Ishikawa (cell line): Measurements from ENCODE around the gene EXOSC9.

Experiments
- CEBPB ChIP-seq: IDR thresholded peaks from 2 replicates; pipeline ENCODE4 v1.6.1; 2012
- CREB1 ChIP-seq: IDR thresholded peaks from 2 replicates; pipeline ENCODE4 v1.6.1; 2012; ENCODE audit warnings: low read depth
- EGR1 ChIP-seq: IDR thresholded peaks from 2 replicates; pipeline ENCODE4 v1.6.1; 2012
- EP300 ChIP-seq: IDR thresholded peaks from 2 replicates; pipeline ENCODE4 v1.6.1; 2012; ENCODE audit warnings: borderline replicate concordance
- FOXM1 ChIP-seq: IDR thresholded peaks from 2 replicates; pipeline ENCODE4 v1.6.1; 2012; ENCODE audit warnings: low read depth, borderline replicate concordance
- NFIC ChIP-seq: IDR thresholded peaks from 2 replicates; pipeline ENCODE4 v1.6.1; 2012
- RAD21 ChIP-seq: IDR thresholded peaks from 2 replicates; pipeline ENCODE4 v1.6.1; 2012; ENCODE audit warnings: low read depth
- TAF1 ChIP-seq: IDR thresholded peaks from 2 replicates; pipeline ENCODE4 v1.6.1; 2012; ENCODE audit warnings: low read depth, mild to moderate bottlenecking
- TCF12 ChIP-seq: IDR thresholded peaks from 2 replicates; pipeline ENCODE4 v1.6.1; 2012; ENCODE audit warnings: low read depth
- TEAD4 ChIP-seq: IDR thresholded peaks from 2 replicates; pipeline ENCODE4 v1.6.1; 2012
- YY1 ChIP-seq: IDR thresholded peaks from 2 replicates; pipeline ENCODE4 v1.6.1; 2012; ENCODE audit warnings: low read depth
- ZBTB7A ChIP-seq: IDR thresholded peaks from 2 replicates; pipeline ENCODE4 v1.6.1; 2012; ENCODE audit warnings: low read depth
- TF ChIP-seq, protein P1 (sequence below): IDR thresholded peaks from 2 replicates; pipeline ENCODE4 v1.6.1; 2012
- TF ChIP-seq, protein P2 (sequence below): IDR thresholded peaks from 2 replicates; pipeline ENCODE4 v1.6.1; 2012; ENCODE audit warnings: low read depth, mild to moderate bottlenecking
- TF ChIP-seq, protein P3 (sequence below): IDR thresholded peaks from 2 replicates; pipeline ENCODE4 v1.6.1; 2012

Gene EXOSC9

DNA sequence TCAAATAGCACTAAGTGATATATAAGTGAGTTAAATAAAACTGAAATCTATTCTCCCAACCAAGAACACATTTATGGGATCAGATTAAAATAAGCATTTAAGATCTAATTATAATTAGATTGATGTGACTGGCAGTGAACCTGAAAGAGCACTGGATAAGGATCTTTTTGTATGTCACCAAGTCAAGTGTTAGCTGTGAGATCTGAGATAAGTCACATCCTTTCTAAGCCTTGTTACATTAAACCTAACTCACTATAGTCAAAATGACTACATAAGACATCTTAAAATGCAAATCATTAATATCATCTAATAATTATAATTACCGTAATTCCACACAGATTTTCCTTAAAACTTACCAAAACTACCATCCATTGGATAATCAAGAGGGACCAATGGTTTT, 20.9 kb downstream of the EXOSC9 start:
- TF ChIP-seq TAF1: no peak
- TF ChIP-seq FOXM1: no peak
- no peak for TF ChIP-seq EGR1
- no peak for TF ChIP-seq ZBTB7A
- TF ChIP-seq TCF12: no peak
- no peak for TF ChIP-seq YY1
- TF ChIP-seq, protein P1, sequence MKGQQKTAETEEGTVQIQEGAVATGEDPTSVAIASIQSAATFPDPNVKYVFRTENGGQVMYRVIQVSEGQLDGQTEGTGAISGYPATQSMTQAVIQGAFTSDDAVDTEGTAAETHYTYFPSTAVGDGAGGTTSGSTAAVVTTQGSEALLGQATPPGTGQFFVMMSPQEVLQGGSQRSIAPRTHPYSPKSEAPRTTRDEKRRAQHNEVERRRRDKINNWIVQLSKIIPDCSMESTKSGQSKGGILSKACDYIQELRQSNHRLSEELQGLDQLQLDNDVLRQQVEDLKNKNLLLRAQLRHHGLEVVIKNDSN: no peak
- TF ChIP-seq EP300: no peak
- TF ChIP-seq TEAD4: no peak
- TF ChIP-seq NFIC: no peak
- TF ChIP-seq, protein P2, sequence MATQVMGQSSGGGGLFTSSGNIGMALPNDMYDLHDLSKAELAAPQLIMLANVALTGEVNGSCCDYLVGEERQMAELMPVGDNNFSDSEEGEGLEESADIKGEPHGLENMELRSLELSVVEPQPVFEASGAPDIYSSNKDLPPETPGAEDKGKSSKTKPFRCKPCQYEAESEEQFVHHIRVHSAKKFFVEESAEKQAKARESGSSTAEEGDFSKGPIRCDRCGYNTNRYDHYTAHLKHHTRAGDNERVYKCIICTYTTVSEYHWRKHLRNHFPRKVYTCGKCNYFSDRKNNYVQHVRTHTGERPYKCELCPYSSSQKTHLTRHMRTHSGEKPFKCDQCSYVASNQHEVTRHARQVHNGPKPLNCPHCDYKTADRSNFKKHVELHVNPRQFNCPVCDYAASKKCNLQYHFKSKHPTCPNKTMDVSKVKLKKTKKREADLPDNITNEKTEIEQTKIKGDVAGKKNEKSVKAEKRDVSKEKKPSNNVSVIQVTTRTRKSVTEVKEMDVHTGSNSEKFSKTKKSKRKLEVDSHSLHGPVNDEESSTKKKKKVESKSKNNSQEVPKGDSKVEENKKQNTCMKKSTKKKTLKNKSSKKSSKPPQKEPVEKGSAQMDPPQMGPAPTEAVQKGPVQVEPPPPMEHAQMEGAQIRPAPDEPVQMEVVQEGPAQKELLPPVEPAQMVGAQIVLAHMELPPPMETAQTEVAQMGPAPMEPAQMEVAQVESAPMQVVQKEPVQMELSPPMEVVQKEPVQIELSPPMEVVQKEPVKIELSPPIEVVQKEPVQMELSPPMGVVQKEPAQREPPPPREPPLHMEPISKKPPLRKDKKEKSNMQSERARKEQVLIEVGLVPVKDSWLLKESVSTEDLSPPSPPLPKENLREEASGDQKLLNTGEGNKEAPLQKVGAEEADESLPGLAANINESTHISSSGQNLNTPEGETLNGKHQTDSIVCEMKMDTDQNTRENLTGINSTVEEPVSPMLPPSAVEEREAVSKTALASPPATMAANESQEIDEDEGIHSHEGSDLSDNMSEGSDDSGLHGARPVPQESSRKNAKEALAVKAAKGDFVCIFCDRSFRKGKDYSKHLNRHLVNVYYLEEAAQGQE: no peak
- no peak for TF ChIP-seq CREB1

DNA sequence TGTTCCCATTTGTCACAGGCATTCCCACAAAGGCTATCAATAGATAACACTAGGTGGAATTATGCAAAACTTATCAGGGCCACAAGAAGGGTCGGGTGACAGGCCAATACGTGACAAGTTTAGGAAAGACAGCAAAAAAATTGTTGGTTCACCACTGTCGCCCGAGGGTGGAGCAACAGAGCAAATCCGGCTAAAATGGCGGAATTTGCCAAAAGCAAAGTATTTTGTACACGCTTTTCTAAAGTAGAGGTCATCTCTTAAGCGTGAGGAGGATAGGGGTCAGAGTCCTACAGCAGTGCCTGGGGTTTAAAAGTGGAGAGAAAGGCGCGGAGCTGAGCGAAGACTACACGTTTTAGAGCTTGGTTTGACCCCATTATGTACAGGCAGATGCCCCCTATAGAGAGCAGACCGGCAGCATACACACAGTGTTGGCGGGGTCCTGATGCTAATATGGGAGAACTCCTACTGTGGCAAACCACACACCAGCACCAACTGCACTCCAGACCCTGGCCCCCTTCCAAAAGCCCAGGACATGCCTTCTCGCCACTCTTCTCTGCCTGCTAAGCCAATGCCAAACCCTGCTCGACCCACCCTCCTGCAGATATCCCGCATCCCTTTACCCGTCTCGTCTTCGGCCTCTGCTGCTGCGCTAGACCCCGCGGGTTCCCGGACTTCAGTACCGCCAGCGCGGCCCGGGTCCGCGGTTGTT, 21.8 kb downstream of the EXOSC9 start:
- TF ChIP-seq YY1: peak; percentile 80
- TF ChIP-seq NFIC: peak; percentile 32; the same call in 1 of the 2 replicates
- no peak for TF ChIP-seq EGR1
- no peak for TF ChIP-seq ZBTB7A
- TF ChIP-seq, protein P1: no peak
- TF ChIP-seq, protein P2: no peak

DNA sequence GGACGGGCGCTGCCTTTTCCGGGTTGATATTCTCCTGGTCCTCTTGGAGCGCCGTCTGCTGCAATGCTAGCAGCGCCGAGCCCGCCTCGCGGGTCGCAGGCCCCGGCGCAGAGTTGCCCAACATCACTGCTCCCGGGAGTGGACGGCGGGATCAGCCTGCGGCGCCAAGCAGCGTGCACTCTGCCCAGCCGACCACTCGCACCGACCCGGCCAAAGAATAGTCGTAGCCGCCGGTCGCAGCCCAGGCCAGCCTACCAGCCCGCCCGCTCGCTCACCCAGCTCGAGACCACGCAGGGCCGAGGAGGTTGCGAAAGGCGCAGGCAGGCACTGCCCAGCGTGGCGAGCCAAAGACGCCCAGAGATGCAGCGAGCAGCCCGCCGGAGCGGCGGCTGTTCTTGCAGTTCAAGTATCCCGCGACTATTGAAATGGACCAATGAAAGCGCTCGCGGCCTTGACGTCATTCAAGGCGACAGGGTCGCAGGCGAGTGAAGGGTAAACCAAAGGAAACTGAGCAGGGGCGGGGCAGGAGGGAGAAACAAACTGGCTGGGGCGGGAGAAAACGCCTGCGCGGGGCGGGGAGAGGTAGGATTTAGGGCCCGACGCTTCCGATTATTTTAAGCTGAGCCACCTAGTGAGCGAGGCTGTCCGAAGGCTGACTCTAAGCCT, 22.5 kb downstream of the EXOSC9 start, which contains the start of gene CCNA2:
TSS of gene CCNA2 (minus strand) at position 379 of the 666 bp plus-strand sequence. CDS start at position 124, 255 bp downstream.
- TF ChIP-seq, protein P3, sequence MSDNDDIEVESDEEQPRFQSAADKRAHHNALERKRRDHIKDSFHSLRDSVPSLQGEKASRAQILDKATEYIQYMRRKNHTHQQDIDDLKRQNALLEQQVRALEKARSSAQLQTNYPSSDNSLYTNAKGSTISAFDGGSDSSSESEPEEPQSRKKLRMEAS: peak; percentile 88
- TF ChIP-seq TEAD4 (peak; percentile 26), TAF1 (peak; percentile 76), YY1 (no peak), EP300 (0 out of 2 replicates have a peak, but pooled peaks have one; percentile 13), CREB1 (peak; percentile 97), FOXM1 (peak; percentile 100), ZBTB7A (no peak), RAD21 (no peak), NFIC (no peak), EGR1 (no peak), TCF12 (peak; percentile 29; the same call in 1 of the 2 replicates), CEBPB (peak; percentile 84)
- TF ChIP-seq, protein P1: no peak
- TF ChIP-seq, protein P2: no peak

DNA sequence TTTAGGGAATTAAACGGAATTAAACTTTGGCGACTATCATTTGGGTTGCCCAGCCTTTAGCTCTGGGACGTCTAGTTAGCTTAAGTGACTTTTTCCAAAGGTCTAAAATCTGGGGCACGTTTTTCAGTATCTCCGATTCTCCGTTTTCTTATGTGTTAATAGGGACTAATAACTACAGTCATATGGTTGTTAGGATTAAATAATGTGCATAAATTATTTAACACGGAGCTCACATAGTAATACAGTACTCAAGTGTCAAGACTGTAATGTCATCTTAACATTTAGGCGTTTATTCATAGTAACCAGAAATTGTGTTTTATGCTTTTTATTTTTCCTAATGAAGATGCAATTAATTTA, 23.0 kb downstream of the EXOSC9 start:
- TF ChIP-seq, protein P1: no peak
- no peak for TF ChIP-seq RAD21
- no peak for TF ChIP-seq TCF12
- no peak for TF ChIP-seq EGR1
- TF ChIP-seq, protein P3: no peak
- TF ChIP-seq, protein P2: no peak
- TF ChIP-seq NFIC: no peak
- TF ChIP-seq CREB1: no peak
- TF ChIP-seq CEBPB: no peak
- no peak for TF ChIP-seq YY1
- TF ChIP-seq TEAD4: no peak
- TF ChIP-seq FOXM1: no peak
- no peak for TF ChIP-seq ZBTB7A
- no peak for TF ChIP-seq TAF1
- TF ChIP-seq EP300: no peak
